Measurements from ENCODE around the gene NFE2L1.

DNA sequence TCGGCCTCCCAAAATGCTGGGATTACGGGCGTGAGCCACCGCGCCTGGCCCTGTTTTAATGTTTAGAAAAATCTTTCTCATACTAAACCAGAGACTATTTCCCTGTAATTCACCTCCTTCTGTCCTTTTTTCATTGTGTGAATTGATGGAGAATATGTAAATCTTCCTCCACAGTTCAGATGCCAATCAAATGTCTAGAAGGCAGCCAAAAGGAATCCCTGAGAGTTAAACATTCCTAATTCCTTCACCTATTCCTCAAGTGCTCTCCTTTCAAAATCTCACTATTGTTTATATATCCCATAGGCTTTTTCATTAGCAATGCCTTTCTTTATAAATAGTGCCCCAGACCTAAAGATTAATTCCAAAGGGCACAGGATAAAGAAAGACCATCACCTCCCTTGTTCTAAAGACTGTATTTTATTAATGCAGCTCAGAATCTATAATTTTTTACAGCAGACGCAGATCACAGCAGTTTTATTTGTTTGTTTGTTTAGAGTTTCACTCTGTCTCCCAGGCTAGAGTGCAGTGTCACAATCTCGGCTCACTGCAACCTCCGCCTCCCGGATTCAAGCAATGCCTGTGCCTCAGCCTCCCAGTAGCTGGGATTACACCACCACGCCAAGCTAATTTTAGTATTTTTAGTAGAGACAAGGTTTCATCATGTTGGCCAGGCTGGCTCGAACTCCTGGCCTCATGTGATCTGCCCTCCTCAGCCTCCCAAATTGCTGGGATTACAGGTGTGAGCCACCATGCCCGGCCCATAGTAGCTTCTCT is 41.0 kb upstream of the NFE2L1 start:
- no peak for TF ChIP-seq POLR2A (IDR thresholded peaks at IDR 0.05)
- TF ChIP-seq, protein P1, sequence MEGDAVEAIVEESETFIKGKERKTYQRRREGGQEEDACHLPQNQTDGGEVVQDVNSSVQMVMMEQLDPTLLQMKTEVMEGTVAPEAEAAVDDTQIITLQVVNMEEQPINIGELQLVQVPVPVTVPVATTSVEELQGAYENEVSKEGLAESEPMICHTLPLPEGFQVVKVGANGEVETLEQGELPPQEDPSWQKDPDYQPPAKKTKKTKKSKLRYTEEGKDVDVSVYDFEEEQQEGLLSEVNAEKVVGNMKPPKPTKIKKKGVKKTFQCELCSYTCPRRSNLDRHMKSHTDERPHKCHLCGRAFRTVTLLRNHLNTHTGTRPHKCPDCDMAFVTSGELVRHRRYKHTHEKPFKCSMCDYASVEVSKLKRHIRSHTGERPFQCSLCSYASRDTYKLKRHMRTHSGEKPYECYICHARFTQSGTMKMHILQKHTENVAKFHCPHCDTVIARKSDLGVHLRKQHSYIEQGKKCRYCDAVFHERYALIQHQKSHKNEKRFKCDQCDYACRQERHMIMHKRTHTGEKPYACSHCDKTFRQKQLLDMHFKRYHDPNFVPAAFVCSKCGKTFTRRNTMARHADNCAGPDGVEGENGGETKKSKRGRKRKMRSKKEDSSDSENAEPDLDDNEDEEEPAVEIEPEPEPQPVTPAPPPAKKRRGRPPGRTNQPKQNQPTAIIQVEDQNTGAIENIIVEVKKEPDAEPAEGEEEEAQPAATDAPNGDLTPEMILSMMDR (IDR thresholded peaks at IDR 0.05): no peak
